ENCODE measurements around the gene COQ9.
"Not testable (repeated sequence)": the region's sequence is repeated elsewhere in the genome, so short reads cannot be mapped to it uniquely, and the experiment has no call there.

The COQ9 gene

DNA sequence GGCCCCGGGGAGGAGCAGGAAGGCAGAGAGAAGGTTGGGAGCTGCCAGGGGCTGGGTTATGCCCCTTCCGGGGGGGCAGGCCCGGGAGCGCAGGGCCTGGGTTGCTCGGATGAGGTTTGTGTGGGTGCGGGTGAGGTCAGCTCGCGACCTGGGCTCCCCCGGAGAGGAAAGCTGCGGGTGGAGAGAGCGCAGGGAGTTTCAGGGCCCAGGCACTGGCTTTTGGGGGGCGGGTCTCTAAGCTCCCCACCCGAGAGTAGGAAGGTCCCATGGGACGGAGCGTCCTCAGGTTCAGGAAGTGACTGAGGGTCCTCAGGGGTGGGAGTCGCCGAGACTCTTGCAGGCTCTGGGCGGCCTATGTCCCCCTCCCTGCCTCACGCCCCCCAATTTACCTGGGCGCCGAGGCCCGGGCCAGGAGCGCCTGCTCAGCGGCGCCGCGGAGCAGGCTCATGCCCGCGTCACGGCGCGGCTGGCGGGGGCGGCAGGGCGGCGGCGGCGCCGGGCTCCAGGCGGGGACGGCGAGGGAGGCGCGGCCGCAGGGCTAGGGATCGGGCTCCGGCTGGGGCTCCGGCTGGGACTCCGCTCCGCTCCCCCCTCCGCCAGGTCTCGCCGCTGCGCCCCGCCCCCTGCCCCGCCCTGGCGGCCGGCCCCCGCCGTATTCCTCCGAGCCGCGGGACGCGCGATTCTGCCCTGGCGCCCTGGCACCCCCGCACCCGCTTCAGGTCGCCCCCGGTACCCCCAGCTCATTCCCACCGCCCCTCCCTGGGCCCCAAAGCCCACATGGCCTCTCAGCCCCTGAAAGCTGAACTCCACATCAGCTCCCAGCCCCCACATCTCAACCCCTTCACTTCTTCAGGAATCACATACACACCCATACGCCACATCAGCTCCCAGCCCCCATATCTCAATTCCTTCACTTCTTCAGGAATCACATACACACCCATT is 38.9 kb downstream of the COQ9 start, which contains the start of gene DOK4:
Gene DOK4 (minus strand): TSS at position 578 of the 942 bp plus-strand sequence. CDS start 6,986 bp downstream, outside the sequence.
- no peak for FAIRE-seq

DNA sequence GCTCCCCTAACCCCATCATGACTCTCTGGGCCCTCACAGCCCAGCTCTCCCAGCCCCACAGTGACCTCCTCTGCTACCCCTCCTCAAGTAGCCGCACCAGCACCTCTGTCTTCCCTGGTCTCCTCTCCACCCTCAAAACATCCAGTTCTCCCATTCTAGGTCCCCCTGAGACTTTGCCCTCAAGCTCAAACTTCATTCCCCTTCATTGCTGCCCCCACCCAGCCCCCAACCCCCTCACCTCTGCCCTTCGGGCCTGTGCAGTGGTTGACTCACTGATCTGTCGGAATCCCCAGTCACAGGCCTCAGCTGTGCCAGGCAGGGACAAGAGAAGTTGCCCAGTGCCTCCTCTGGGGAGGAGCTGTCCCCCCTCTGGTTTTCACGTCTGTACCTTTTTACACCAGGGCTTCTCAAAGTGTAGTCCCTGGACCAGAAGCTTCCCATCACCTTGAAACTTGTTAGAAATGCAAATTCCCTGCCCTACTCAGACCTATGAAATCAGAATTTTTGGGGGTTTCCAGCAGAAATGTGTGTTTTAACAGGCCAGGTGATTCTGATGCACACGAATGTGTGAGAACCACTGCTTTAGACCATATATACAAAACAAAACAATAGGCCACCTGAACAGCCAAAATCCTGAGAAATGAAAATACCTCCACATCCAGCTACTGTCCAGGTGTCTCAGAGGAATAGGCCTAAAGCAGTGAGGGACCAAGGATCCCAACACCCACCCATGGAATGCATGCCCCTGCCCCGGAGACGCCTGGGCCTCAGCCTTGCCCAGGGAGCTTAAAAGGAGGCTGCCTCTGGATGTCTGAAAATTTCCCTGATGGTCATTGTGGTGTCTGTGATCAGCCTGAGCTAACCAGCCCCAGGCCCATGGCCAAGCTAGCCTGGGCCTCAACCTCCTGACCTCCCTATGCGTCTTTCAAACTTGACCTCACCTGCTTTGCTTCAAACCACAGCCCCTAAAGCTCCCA is 39.9 kb downstream of the COQ9 start:
- no peak for FAIRE-seq

GRCh38 chr16:57489229-57489628 is 42.0 kb downstream of the COQ9 start:
- FAIRE-seq: no peak

DNA sequence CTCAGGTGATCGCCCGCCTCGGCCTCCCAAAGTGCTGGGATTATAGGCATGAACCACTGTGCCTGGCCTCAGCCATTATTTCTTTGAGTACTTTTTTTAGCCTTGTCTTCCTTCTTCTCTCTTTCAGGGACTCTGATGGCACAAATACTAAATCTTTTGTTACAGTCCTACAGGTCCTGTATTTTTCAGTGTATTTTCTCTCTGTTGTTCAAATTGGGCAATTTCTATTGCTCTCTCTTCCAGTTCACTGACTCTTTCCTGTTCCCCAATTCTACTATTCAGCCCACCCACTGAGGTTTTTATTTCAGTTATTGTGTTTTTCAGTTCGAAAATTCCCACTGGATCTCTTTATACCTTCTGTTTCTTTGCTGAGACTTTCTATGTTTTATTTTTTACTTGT is 46.5 kb downstream of the COQ9 start:
- no peak for FAIRE-seq

DNA sequence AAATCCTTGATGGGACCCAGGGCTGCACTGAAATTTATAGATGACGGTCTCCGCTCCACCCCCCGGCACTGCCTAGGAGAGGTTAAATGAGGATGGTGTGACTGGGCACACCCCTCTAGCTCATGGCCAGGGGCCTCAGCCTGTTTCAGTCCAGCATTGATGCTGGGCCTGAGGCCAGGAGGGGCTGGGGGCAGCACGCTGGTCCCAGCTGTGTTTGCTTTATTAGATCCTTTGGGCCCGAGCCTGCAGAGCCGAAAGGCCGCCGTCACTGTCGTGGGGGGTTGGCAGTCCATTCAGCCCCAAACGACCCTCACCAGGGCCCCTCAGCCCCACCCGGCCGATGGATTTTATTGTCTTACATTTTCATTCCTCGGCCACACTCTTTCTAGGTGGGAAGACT is 49.8 kb downstream of the COQ9 start:
- no peak for FAIRE-seq

DNA sequence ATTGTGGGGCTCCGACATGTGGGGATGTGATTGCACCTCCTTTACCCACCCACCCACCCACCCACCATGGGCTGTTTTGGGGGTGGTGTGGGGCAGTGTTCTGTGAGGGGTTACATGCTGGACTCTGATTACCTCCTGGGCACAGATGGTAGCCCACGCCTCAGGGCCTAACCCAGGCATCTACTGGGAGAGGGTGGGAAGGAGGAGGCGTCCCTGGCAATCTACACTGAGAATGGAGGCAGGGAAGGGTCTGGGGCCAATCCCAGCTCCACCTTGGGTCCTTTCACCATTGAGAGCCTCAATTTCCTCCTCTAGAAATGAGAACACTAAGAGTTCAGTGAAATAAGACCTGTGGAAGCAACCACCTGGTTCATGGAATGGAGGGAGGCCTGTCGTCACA is 50.8 kb downstream of the COQ9 start:
- no peak for FAIRE-seq

GRCh38 chr16:57499941-57500340 is 52.7 kb downstream of the COQ9 start:
- FAIRE-seq: not testable (repeated sequence)

DNA sequence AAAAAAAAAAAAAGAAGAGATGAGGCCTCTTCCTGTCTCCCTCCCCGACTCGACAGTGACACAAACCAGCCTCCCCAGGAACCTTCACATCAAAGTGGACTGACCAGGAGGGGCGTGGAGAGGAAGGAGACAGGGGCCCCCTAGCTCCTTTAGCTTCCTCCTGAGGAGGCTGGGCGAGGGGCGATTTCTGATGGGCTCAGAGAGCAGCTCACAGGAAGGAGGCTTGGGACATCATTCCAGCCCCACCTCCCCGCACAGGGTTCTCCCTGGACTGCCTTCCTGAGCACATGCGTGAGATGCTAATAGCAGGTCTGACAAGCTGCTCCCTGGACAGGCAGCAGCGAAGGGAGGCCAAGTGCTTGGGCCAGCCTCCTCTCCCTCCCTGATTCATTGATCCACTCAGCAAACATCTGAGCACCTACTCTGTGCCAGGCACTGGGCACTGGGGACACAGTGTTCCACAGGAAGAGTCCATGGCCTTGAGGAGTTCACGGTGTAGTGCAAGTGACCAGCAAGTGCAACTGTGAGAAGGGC is 53.4 kb downstream of the COQ9 start:
- no peak for FAIRE-seq

- FAIRE-seq: no peak
Measured at GRCh38 chr16:57501492-57501891, 54.2 kb downstream of the COQ9 start.

GRCh38 chr16:57502048-57502775 is 54.9 kb downstream of the COQ9 start:
- no peak for FAIRE-seq

DNA sequence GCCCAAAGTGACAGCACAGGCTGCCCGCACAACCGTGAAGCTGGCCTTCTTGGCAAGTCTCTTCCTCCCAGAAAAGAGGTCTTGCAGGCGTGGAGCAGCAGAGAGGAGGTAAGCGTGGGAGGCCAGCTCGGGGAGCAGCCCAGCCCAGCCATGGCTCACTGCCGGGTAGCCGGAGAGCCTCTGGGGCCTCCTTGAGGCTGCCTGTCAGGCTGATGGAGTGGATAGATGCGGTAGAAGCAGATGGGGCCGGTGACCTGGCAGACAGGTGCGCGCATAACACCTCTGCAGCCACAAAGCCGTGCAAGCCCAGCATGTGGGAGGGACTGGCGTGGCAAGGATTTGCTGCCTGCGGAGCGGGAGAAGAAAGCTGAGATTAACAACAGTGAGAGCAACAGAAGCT is 56.1 kb downstream of the COQ9 start:
- FAIRE-seq: no peak

DNA sequence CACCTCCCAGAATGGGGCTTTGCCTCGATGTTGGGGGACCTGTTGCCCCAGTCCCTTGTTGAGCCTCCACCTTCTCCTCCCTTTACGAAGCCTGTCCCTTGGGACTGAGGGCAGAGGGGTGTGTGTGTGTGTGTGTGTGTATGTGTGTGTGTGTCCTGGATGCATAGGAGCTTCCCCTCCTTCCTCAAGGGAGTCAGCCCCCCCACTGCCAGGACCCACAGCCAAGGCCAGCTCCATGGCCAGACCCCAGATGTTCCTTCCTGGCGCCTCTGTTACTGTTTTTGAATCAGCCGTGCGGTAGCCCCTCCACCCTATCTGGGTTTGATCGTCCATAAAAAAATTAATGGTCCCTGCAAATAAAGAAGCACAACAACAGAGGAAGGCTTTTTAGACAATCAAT is 56.7 kb downstream of the COQ9 start:
- FAIRE-seq: no peak

DNA sequence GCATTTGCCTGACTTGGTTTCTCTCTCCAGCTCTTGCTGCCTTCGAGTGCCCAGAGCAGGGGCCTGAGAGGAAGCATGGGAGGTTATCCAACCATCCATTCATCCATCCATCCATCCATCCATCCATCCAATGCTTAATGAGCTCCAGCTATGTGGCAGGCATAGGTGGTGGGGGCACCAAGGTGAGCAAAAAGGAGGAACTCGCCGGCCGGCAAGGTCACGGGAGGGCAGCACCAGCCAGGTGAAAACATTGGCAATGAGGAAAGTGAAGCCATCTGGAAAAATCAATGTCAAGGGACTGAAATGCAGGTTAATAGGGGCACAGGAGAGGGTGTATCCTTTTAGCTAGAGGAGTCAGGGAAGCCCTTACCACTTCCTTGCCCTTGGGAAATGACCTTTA is 57.2 kb downstream of the COQ9 start:
- FAIRE-seq: no peak

DNA sequence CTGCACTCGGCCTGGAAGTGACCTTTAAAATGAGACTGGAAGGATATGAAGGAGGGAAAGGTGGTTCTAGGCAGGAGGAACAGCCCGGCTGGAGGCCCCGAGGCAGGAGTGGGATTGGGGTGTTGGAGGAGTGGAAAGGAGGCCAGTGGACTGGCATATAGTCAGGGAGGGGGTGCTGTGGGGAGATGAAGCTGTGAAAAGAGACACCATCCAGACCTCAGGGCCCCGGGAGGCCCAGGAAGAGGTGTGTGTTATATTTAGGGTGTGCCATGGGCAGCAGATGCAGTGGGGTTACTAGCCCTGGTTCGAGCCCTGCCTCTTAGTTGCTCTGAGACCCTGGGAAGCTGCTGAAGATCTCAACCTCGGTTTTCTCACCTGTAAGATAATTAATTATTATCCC is 57.9 kb downstream of the COQ9 start:
- FAIRE-seq: no peak

GRCh38 chr16:57507136-57508034 is 60.1 kb downstream of the COQ9 start:
- FAIRE-seq: no peak

- FAIRE-seq: no peak
Measured at GRCh38 chr16:57508035-57508425, 60.8 kb downstream of the COQ9 start.

GRCh38 chr16:57509231-57509923 is 62.1 kb downstream of the COQ9 start:
- FAIRE-seq: no peak

DNA sequence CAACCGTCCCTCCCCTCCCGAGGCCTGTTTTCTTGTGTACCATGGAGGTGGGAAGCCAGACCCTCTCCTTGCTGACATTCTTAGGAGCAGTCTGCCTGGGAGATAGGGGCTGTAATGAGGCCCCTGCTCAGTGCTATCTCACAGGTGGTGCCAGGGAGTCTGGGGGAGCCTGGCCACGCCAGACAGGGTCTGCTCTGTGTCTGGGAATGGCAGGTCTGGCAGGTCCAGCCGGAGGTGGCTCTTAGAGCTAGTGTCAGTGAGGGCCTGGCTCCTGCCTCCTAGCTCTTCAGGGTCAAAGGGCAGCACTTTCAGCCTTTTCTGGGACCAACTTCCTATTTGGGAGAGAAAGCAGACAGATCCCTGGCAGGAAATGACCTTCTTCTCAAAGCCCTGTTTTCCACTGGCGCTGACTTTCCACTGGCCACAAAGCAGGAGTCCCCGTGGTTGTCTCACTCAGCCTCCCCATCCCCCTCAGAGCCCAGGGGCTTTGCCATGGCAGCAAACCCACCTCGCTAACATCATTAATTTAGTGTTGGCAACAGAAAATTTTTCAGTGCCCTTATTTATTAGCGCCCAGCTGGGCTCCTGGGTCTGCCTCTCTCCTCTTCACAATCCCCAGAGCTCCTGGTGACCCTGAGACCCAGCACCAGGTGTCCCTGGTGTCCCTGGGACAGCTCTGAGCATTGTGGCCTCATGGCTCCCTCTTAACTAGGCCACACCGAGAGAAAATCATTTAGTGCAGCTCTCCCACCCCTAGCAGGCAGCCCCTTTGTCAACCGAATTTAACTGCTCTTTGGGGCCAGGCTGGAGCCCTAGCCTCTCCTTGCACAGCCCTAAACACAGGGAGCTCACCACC is 63.0 kb downstream of the COQ9 start:
- FAIRE-seq: no peak
